GM12878 (cell line): ENCODE measurements around the gene SLC22A23. TPM values are rescaled to one million over a fixed set of nuclear protein-coding genes. Genes with fewer than 3 reads are reported as not detected.

Source experiments
- ATAC-seq: fragments of 200-7000 bp; cut with Tn5 transposase; 3 replicates; pipeline ENCODE4 v1.9.1; 2020; ENCODE audit warnings: mild to moderate bottlenecking, moderate library complexity
- BruUV-seq: library from RNA; stranded (reverse); fragments of 400-500 nt; replicated peaks from 2 replicates; lab custom pipeline; 2021; lab: Mats Ljungman, UMichigan
- CTCF ChIA-PET: fragments of 300-600 bp; sonication (Branson Sonifier 250); formaldehyde crosslinking; extraction: SDS; loops from one replicate; lab custom pipeline; 2021; ENCODE audit warnings: inconsistent platforms; lab: Yijun Ruan, JAX
- POLR2A ChIA-PET: fragments of 350-600 bp; formaldehyde crosslinking; extraction: SDS; loops from one replicate; lab custom pipeline; 2021; ENCODE audit warnings: inconsistent platforms; lab: Charles Lee
- RAD21 ChIA-PET: fragments of 300-600 bp; sonication (Branson Sonifier 250); formaldehyde crosslinking; loops from one replicate; lab custom pipeline; 2023; ENCODE audit warnings: antibody characterized with exemption; ENCODE audit not compliant: unreplicated experiment; lab: Charles Lee
- SMC1A ChIA-PET: fragments of 300-600 bp; sonication (Branson Sonifier 250); formaldehyde crosslinking; loops from one replicate; lab custom pipeline; 2023; ENCODE audit not compliant: unreplicated experiment, uncharacterized antibody; lab: Charles Lee
- DNase-seq: peaks from one replicate; pipeline ENCODE4 v3.0.0-alpha.2; 2011; ENCODE audit warnings: low read depth, low spot score
- FAIRE-seq: peaks from 3 replicates; lab custom pipeline; 2011; peaks lifted over from hg19 to GRCh38; lab: Jason Lieb, UNC
- H2AFZ ChIP-seq: 2 replicates; pipeline ENCODE4 v1.6.0; 2011; ENCODE audit warnings: low read depth, low read length, control low read depth; ENCODE audit not compliant: control insufficient read depth
- H3K27ac ChIP-seq: 2 replicates; pipeline ENCODE4 v1.5.1; 2011; ENCODE audit warnings: control low read depth; ENCODE audit not compliant: control insufficient read depth, insufficient read depth
- H3K27me3 ChIP-seq, 2 experiments: replicated peaks in 1 of 2; 2 replicates each; pipeline versions ENCODE4 v1.6.0 to v1.6.1; 2011; ENCODE audit warnings: low read length in 1 of 2; ENCODE audit not compliant: control insufficient read depth in 2 of 2, insufficient read depth in 2 of 2
- H3K36me3 ChIP-seq, 2 experiments: 2 replicates each; pipeline ENCODE4 v1.5.1; 2011; ENCODE audit warnings: low read length in 1 of 2; ENCODE audit not compliant: control insufficient read depth in 2 of 2, insufficient read depth in 2 of 2
- H3K4me1 ChIP-seq: 2 replicates; pipeline ENCODE4 v1.6.1; 2011; ENCODE audit warnings: mild to moderate bottlenecking, low read length, moderate library complexity, mixed read lengths; ENCODE audit not compliant: control insufficient read depth, insufficient read depth
- H3K4me2 ChIP-seq: 2 replicates; pipeline ENCODE4 v1.6.0; 2011; ENCODE audit warnings: control low read depth; ENCODE audit not compliant: control insufficient read depth, insufficient read depth
- H3K4me3 ChIP-seq: fragments of 200-600 bp; sonication (generic); 2 replicates; pipeline ENCODE4 v1.5.1; 2016
- H3K79me2 ChIP-seq: 2 replicates; pipeline ENCODE4 v1.6.0; 2011; ENCODE audit warnings: low read length; ENCODE audit not compliant: control insufficient read depth, insufficient read depth
- H3K9ac ChIP-seq: 2 replicates; pipeline ENCODE4 v1.8.0; 2011; ENCODE audit warnings: low read length, control low read depth, mixed read lengths; ENCODE audit not compliant: control insufficient read depth, insufficient read depth
- H3K9me3 ChIP-seq: replicated peaks from 3 replicates; pipeline ENCODE4 v1.5.1; 2011; ENCODE audit warnings: mild to moderate bottlenecking, low read length; ENCODE audit not compliant: control insufficient read depth, insufficient read depth
- H4K20me1 ChIP-seq: 2 replicates; pipeline ENCODE4 v1.6.0; 2011; ENCODE audit not compliant: control insufficient read depth, insufficient read depth
- EED ChIP-seq: sonication (generic); IDR thresholded peaks from 2 replicates; pipeline ENCODE4 v1.6.1; 2016; ENCODE audit warnings: antibody characterized with exemption, low read depth
- EP300 ChIP-seq, 2 experiments: fragments of 150-350 bp in 1 of 2; IDR thresholded peaks; 2 replicates each; pipeline ENCODE4 v1.6.1; 2011 to 2012; ENCODE audit warnings: low read depth in 2 of 2, low read length in 2 of 2, borderline replicate concordance in 1 of 2, improper control_type of control experiment in 1 of 2, inconsistent platforms in 1 of 2; ENCODE audit not compliant: control insufficient read depth in 1 of 2
- HSF1 ChIP-seq: fragments of 150-350 bp; IDR thresholded peaks from 2 replicates; pipeline ENCODE4 v1.6.1; 2014; ENCODE audit warnings: mild to moderate bottlenecking, low read depth, low read length
- MEF2A ChIP-seq: IDR thresholded peaks from 2 replicates; pipeline ENCODE4 v1.6.1; 2011; ENCODE audit warnings: low read depth, mild to moderate bottlenecking, low read length, moderate library complexity; ENCODE audit not compliant: insufficient read depth
- MXI1 ChIP-seq: fragments of 150-350 bp; IDR thresholded peaks from 2 replicates; pipeline ENCODE4 v1.6.1; 2011; ENCODE audit warnings: low read depth, mild to moderate bottlenecking, inconsistent platforms, low read length, improper control_type of control experiment
- SRF ChIP-seq, 2 experiments: IDR thresholded peaks; 2 replicates each; pipeline ENCODE4 v1.6.1; 2011; ENCODE audit warnings: low read depth in 2 of 2, low read length in 2 of 2, mild to moderate bottlenecking in 1 of 2, moderate library complexity in 1 of 2
- WGBS: methylation state at CpG from one replicate; pipeline ENCODE4 v1.1.6; 2016; ENCODE audit warnings: low lambda C conversion rate; ENCODE audit not compliant: insufficient replicate concordance, insufficient coverage; ENCODE audit errors: missing lambda C conversion rate; 5-methylcytosine and 5-hydroxymethylcytosine counted together
- in situ Hi-C: fragments of 300-500 bp; cut with MboI; formaldehyde crosslinking; loops from 9 replicates; pipeline ENCODE4 v1.14.3; 2018; ENCODE audit warnings: mixed read lengths
- intact Hi-C: fragments of 100-400 bp; cut with micrococcal nuclease; formaldehyde crosslinking; loops from one replicate; pipeline ENCODE4 v1.14.2; 2022; ENCODE audit not compliant: unreplicated experiment
- polyA plus RNA-seq, 11 experiments: library from polyadenylated mRNA; depleted of rRNA in 4 of 11; unstranded in 6 of 11; stranded (reverse) in 5 of 11; fragments of >200 nt; fragmentation: Nextera tagmentation in 4 of 11; fragmentation: Illumina TruSeq in 1 of 11; extraction: Ambion mirVana in 4 of 11; extraction: Trizol in 1 of 11; gene quantifications; 1 replicate in 1 of 11; 2 replicates in 10 of 11; pipeline versions ENCODE4 v1.2.1 to v1.2.3, GENCODE V29; 2011 to 2016; ENCODE audit warnings: inconsistent platforms in 2 of 11, missing spikeins in 2 of 11, low read depth in 1 of 11
- total RNA-seq, 4 experiments: library from RNA; depleted of rRNA in 3 of 4; stranded (reverse); fragments of >200 nt in 3 of 4; fragmentation: Illumina TruSeq in 1 of 4; extraction: Trizol in 1 of 4; gene quantifications; 2 replicates each; pipeline versions ENCODE4 v1.2.1 to v1.2.3, GENCODE V29; 2013 to 2021

The SLC22A23 gene
- total and polyA plus RNA-seq, 10 of the 15 experiments (the other 5 are each of a cell fraction or from before 2014, with no cell fraction given) = 0.20 to 2.4 (median 0.74) TPM

- DNase-seq = no peak
- peaks cover 1% of the 10 kb centered on the region for H3K4me1 ChIP-seq
- no peaks in the 10 kb centered on the region; a peak in 1 of 4 replicates for H3K27me3 ChIP-seq
- no peak overlapping the region for H3K9ac ChIP-seq
- ChIA-PET RAD21 (no interaction called here), POLR2A (interaction anchor here (0.6 kb wide), 1 partner anchor 1269 kb away, joined by 3 read pairs; no protein-coding TSS in a partner anchor), SMC1A (interaction anchor here (1.1 kb wide), 1 partner anchor 10 kb away, joined by 3 read pairs; no protein-coding TSS in a partner anchor), CTCF (interaction anchor here (1.0 kb wide), 1 partner anchor 11 kb away, joined by 4 read pairs; no protein-coding TSS in a partner anchor)
- ATAC-seq = no peak
- no peaks in the 10 kb centered on the region for H4K20me1 ChIP-seq
- in situ Hi-C loops (no loop called here), intact Hi-C loops (no loop called here)
- H3K36me3 ChIP-seq = no peaks in the 10 kb centered on the region
- no peak overlapping the region for H3K4me2 ChIP-seq
- H3K9me3 ChIP-seq = no peaks in the 10 kb centered on the region; the same call in 2 of the 3 replicates
- WGBS = 37% methylated on average over 13 of the region's 15 CpGs
- H3K79me2 ChIP-seq = no peaks in the 10 kb centered on the region
- no peak overlapping the region for H2AFZ ChIP-seq
- BruUV-seq = no TSS peak
- no peak for FAIRE-seq
- TF ChIP-seq HSF1 = no peak
- no peak for TF ChIP-seq EED
- TF ChIP-seq EP300 (IDR thresholded peaks at IDR 0.05; ENCODE audit: borderline replicate concordance in 1 of 2, control insufficient read depth in 1 of 2, low read depth in 2 of 2, low read length in 2 of 2) = no peak
- no peak for TF ChIP-seq MXI1
- TF ChIP-seq MEF2A = no peak
- TF ChIP-seq SRF (IDR thresholded peaks at IDR 0.05; ENCODE audit: low read depth in 2 of 2, low read length in 2 of 2) = no peak
- no peak overlapping the region for H3K27ac ChIP-seq
- H3K4me3 ChIP-seq = no peak overlapping the region
These were observed 105.7 kb downstream of the SLC22A23 start for GRCh38 chr6:3351105-3351676.
